Muscle of back (tissue), 11 donors: ENCODE measurements around the gene SLC2A9. TPM values are rescaled to one million over a fixed set of nuclear protein-coding genes. Genes with fewer than 3 reads are reported as not detected.
"Not testable (repeated sequence)": the region's sequence is repeated elsewhere in the genome, so short reads cannot be mapped to it uniquely, and the experiment has no call there.

Source experiments
- DNase-seq, 3 donors: peaks; one replicate each; pipeline versions ENCODE4 v3.0.0 to v3.0.0-alpha.2; 2013
- polyA plus RNA-seq, 10 donors: library from polyadenylated mRNA; unstranded; fragments of 120-200 nt; gene quantifications; one replicate each; pipeline ENCODE4 v1.2.1, GENCODE V29; 2013; ENCODE audit not compliant: insufficient read length in 10 of 10

Gene SLC2A9
- polyA plus RNA-seq, 10 donors: 3.0 to 7.7 (median 4.4) TPM

GRCh38 chr4:9927341-9928007 is 93.8 kb downstream of the SLC2A9 start:
- DNase-seq: no peak

- DNase-seq: no peak
These were observed 94.7 kb downstream of the SLC2A9 start for GRCh38 chr4:9926586-9926985.

- no peak for DNase-seq
These were observed 95.4 kb downstream of the SLC2A9 start for GRCh38 chr4:9925750-9926439.

DNA sequence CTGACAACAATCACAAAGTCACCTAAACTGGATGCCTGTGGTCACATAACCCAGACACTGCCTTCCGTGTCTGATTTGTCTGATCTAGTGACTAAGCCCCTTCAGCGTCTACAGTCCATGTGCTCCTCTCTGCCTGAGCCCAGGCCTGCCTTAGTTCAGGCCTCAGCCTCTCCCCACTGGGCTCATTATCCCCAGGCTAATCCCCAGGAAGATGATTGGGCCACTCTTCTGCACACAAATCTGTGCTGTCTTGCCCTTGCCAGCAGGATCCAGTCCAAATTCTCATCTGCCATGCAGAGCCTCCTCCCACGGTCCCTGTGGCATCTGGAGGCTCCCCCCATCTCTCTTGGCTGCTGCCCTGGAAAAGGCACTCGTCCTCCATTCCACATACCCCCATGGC is 96.5 kb downstream of the SLC2A9 start:
- DNase-seq: peak in 2 of 3 donors; percentile 29 to 47

DNA sequence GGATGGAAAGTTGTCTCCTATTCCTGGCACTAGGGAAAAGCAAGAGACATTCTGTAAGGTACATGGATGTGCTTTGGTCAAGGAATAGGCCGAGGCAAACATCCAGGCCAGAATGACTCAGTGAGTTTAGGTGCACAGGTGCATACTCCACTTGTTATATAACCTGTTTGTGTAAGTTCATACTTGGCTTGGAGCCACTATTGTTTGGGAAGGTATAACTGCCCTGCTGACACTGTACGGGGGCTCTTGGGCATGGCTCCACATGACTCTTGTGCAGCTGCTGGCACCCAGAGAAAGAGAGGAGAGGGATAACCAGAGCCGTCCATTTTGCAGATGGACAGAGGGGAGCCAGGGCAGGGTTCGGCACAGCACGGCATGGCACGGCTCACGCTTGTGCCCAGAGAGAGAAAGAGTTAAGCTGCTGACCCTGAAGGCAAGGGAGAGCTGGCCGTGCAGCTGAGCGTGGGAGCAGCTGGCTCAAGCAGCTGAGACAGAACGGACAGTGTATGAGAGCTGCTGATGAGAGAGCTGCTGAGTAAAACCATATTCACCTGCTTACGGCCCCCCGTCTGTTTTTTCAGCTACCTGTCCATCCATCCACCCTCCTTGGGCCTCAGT is 98.0 kb downstream of the SLC2A9 start:
- DNase-seq: peak in 1 of 3 donors; percentile 37

DNA sequence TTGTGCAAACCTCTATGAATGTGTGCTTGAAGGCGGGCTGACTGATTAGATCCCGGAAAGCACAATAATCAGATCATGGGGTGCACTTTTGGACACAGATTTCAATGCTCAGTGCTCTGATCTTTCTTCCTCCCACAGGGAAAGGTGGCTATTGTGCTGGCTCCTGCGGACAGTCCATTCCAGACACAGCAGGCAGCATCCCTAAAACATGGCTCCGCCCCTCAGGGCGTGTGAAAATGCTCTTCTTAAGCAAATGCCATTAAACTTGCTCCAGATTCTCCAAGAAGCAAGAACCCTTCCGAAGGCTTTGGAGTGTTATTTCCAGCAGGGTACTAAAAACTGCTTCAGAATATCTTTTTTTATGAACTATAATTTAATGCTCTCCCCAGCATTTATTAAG is 100.0 kb downstream of the SLC2A9 start:
- DNase-seq: no peak

GRCh38 chr4:9920029-9920428 is 101.3 kb downstream of the SLC2A9 start:
- no peak for DNase-seq

GRCh38 chr4:9919047-9919446 is 102.2 kb downstream of the SLC2A9 start:
- DNase-seq: no peak

- peak in 1 of 3 donors; percentile 25 for DNase-seq
These were observed 102.8 kb downstream of the SLC2A9 start for GRCh38 chr4:9918484-9918883.

- no peak for DNase-seq
These were observed 104.4 kb downstream of the SLC2A9 start for GRCh38 chr4:9916937-9917336.

DNA sequence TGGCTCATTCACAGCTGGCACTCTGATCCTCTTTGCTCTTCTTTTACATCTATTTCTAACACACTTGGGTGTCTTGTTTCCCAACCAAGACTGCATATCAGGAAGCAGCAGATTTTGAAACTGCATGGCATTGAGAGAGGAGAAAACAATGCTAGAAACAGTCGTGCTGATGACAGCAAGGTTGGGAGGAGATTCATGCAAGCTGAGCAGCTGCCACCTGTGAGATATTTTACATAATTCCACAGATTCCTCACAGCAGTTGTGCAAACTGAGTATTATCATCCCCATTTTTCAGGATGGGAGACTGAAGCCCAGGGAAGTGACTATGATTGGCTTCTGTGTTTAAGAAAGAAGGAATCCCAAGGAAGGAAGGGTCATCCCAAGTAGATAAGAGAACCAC is 105.0 kb downstream of the SLC2A9 start:
- DNase-seq: no peak

GRCh38 chr4:9913846-9914245 is 107.5 kb downstream of the SLC2A9 start:
- DNase-seq: no peak

DNA sequence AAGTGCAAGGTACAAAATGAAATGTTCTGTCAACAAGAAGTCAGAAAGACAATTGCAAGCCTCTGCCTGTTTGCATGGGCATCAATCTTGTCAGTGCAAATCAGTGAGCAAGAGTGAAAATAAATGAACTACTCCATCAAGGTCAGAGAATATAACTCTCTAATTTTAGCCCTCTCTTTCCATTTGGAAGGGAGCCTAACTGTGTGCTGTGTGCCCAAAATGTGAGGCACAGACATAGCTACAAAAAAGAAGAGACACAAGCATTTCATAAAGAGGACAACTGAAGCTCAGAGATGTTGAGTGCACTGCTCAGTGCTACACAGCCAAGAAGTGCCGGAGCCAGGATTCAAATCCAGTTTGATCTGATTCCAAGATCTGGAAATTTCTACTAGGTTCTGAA is 114.3 kb downstream of the SLC2A9 start:
- DNase-seq: no peak

DNA sequence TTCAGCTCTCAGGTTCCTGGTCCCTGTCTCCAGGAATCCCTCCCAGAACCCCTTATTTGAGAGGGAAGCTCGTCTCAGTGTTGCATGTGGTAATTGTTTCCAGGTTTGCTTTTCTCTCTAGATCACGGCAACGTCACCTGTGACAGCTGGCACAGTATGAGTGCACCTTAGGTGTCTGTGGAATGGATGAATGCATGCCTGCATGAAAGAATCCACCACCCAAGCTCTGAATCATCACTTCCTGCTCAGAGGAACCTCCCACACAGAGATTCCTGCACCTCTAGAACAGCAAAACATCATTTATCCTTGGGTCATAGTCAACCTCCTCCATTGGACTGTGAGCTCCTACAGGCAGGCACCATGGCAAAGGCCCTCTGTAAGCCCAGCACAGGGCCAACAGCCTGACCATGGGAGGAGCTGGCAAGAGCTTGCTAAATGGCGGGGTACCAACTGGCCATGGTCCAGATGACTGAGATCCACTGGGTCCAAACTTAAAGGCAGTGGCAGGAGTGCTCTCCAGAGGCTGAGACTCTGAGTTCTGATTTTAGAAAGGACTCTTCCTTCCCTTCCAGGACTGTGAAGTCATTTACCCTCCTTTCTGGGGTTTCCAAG is 116.2 kb downstream of the SLC2A9 start:
- no peak for DNase-seq

DNA sequence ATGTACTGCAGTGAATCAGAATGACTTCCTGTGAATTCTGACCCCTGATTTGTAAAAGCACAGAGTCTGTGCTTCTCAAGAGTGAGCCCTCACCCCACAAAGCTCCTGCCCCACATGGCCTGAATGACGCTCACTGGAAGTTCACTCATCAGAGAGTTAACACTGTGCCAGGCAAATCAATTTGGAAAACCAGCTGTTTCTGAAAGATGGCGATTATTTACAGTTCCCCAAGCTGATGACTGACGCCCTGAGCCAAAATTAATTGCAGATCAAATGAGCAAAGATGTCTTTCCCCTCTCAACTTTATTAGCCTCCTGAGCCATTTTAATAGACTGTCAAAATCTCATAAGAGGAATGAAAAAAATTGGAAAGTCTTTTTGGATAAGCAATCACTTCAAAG is 118.0 kb downstream of the SLC2A9 start:
- DNase-seq: no peak

- DNase-seq: no peak
These were observed 120.0 kb downstream of the SLC2A9 start for GRCh38 chr4:9901257-9901656.

GRCh38 chr4:9900633-9901032 is 120.7 kb downstream of the SLC2A9 start:
- DNase-seq: not testable (repeated sequence)

DNA sequence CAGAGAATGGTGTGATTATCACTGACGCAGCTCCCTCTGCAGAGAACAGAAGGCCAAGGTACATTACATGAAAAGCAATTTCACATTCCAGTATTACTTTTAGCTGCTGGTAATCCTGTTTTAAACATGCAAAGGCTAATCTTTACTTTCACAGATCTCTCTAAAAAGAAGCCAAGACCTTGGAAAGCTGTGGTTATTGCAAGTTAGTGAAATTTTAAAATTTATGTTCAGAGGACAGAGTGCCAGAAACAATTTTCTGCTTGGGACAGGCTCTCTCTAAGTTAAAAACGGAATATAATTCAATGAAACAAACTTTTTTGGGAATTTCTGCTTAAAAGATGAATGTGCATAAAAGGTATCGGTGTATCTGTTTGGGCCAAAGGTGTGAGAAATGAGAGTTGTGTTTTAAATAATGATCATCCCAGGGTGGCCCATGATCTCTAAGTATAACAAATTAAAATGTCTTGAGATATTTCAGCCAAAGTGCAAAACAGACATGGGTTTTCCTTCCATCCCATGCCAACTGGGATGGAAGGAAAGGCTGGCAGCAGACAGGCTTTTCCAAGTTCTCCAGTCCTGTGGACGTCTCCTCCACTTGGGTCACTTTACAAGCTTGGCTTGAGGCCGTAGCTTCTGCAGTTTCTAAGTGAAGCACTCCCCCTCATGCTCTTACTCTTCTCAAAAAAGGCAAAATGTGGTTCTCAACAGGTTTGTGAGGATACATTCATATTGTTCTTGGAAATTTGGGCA is 121.8 kb downstream of the SLC2A9 start:
- DNase-seq: peak in 2 of 3 donors; percentile 59 to 74

- peak in 2 of 3 donors; percentile 52 to 72 for DNase-seq
These were observed 122.5 kb downstream of the SLC2A9 start for GRCh38 chr4:9898596-9899305.

GRCh38 chr4:9895333-9895705 is 126.0 kb downstream of the SLC2A9 start:
- no peak for DNase-seq

DNA sequence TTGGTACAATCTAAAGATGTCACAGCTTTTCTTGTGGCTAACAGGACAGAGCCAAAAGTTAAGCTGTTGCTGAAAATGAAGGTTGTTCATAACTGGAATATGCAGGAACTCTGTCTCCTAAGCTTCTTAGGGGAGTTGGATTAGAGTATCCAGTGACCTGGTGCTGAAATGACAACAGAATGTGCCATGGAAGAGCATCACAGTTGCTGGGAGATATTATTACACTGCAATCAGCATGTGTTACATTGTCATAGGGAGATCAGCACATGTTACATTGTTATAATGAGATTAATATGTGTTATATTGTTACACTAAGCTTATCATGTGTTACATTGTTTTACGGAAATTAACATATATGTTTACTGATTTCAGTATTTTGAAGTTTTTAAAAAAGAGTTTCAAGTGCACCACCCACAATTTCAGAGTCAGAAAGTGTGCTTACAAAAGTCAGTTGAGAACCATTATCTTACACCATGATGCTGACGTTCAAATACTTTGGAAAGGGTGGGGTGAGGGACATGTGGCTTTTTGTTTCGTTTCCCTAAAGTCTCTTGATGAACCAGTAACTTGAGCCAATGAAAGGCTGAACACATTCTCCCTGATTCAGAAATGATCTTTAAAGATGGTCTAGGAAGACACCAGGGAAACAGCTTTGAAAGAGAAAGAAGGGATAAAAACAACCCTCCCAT is 126.5 kb downstream of the SLC2A9 start:
- no peak for DNase-seq
